ENCODE results near the gene SRPRB.

The SRPRB gene

GRCh38 chr3:133805702-133806475 lies at the start of gene SRPRB:
TSS of gene SRPRB (plus strand) at chr3:133805815. CDS start at chr3:133805849, 34 bp downstream.
- DNase-seq, result peak; percentile 89

- no peak for DNase-seq
These were observed 48.6 kb upstream of the SRPRB start for GRCh38 chr3:133756716-133757694.

GRCh38 chr3:133757701-133758567 lies 47.7 kb upstream of the SRPRB start:
- DNase-seq, result no peak

GRCh38 chr3:133758568-133758928 lies 47.1 kb upstream of the SRPRB start:
- no peak for DNase-seq

GRCh38 chr3:133758964-133759739 lies 46.5 kb upstream of the SRPRB start:
- no peak for DNase-seq

GRCh38 chr3:133759740-133760305 lies 45.8 kb upstream of the SRPRB start:
- no peak for DNase-seq

GRCh38 chr3:133760916-133761315 lies 44.7 kb upstream of the SRPRB start:
- DNase-seq, result no peak

- no peak for DNase-seq
These were observed 43.8 kb upstream of the SRPRB start for GRCh38 chr3:133761605-133762484.

- DNase-seq, result no peak
These were observed 43.1 kb upstream of the SRPRB start for GRCh38 chr3:133762539-133762938.

- DNase-seq, result no peak
These were observed 41.6 kb upstream of the SRPRB start for GRCh38 chr3:133763797-133764683.

GRCh38 chr3:133765256-133765655 lies 40.4 kb upstream of the SRPRB start:
- no peak for DNase-seq

- no peak for DNase-seq
These were observed 38.0 kb upstream of the SRPRB start for GRCh38 chr3:133767607-133768006.

GRCh38 chr3:133769536-133769935 lies 36.1 kb upstream of the SRPRB start:
- DNase-seq, result no peak

GRCh38 chr3:133773732-133774131 lies 31.9 kb upstream of the SRPRB start:
- DNase-seq, result no peak

- DNase-seq, result no peak
These were observed 30.3 kb upstream of the SRPRB start for GRCh38 chr3:133775309-133775708.

GRCh38 chr3:133775835-133776234 lies 29.8 kb upstream of the SRPRB start:
- no peak for DNase-seq

GRCh38 chr3:133776794-133777438 lies 28.7 kb upstream of the SRPRB start:
- DNase-seq, result no peak

GRCh38 chr3:133777807-133778568 lies 27.6 kb upstream of the SRPRB start:
- DNase-seq, result no peak
